Inflammatory macrophage treated with lipopolysaccharide for 1 hour (primary cell): ENCODE data around the gene WDR47.
"Not testable (repeated sequence)": the region's sequence is repeated elsewhere in the genome, so short reads cannot be mapped to it uniquely, and the experiment has no call there.

ENCODE experiments used
- DNase-seq, 2 donors: peaks; one replicate each; pipeline ENCODE4 v3.0.0-alpha.2; 2020 to 2022

The WDR47 gene

GRCh38 chr1:108961752-108962486 lies 80.0 kb downstream of the WDR47 start:
- no peak for DNase-seq

DNA sequence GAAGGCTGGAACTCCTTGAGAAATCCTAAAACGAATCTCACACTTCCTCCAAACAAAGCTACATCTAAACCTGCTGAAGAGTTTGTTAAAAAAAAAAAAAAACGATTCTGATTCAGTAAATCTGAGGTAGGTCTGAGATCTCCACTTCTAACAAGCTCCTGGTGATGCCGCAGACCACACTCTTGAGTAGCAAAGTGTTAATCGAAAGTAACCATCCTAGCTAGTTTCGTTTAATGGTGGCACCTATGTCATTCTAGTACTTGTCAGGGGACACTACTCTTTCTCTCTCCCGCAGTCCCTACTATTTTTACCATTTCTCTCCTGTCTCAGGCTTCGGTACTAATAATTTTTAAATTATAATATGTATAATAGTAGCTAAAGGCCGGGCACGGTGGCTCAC lies 80.7 kb downstream of the WDR47 start:
- no peak for DNase-seq

- DNase-seq, result no peak
Observed at GRCh38 chr1:108960719-108961118, 81.2 kb downstream of the WDR47 start.

GRCh38 chr1:108957888-108958287 lies 84.0 kb downstream of the WDR47 start:
- no peak for DNase-seq

- DNase-seq, result no peak
Observed at GRCh38 chr1:108955881-108956280, 86.0 kb downstream of the WDR47 start.

GRCh38 chr1:108955111-108955510 lies 86.8 kb downstream of the WDR47 start:
- DNase-seq, result no peak

DNA sequence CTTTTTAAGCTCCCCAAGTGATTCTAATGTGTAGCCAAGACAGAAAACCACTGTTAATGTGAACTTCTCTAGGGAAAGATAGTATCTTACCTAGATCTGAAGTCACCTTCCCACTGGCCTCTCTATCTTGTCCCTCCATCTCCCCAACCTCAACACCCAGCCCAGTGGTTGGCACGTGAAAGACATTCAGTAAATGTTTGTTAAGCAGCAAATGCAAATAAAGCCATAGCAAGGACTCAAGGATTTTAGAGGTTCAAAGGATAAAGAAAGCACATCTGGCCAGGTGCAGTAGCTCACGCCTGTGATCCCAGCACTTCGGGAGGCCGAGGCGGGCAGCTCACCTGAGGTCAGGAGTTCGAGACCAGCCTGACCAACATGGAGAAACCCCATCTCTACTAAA lies 88.5 kb downstream of the WDR47 start:
- no peak for DNase-seq

GRCh38 chr1:108951242-108951641 lies 90.7 kb downstream of the WDR47 start:
- no peak for DNase-seq

- DNase-seq, result no peak
Observed at GRCh38 chr1:108949044-108949443, 92.9 kb downstream of the WDR47 start.

GRCh38 chr1:108947871-108948525 lies 93.9 kb downstream of the WDR47 start:
- DNase-seq, result no peak

GRCh38 chr1:108936170-108936569 lies 105.7 kb downstream of the WDR47 start:
- DNase-seq, result no peak

GRCh38 chr1:108933944-108934343 lies 108.0 kb downstream of the WDR47 start:
- no peak for DNase-seq

- DNase-seq, result not testable (repeated sequence)
Observed at GRCh38 chr1:108927565-108927964, 114.3 kb downstream of the WDR47 start.

DNA sequence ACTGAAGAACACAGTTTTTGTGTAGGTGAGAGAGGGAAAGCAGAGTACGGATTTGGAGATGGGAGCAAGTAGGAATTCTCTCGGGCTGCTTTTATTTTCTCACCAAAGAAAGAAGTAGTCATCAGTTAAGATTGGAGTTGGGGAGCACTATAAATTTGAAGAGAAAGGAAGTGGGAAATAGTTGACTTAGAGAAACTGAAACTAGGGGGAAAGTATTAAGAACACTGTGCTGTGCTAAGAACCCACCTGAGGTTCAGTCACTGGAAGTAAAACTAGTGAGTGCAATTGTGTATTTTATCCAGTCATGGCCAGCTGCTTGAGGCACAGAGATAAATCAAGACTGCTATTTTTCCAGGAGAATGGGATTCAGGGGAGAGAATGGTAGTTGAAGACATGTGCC lies 116.0 kb downstream of the WDR47 start:
- no peak for DNase-seq
